ENCODE data around the gene NT5C. TPM values are rescaled to one million over a fixed set of nuclear protein-coding genes. Genes with fewer than 3 reads are reported as not detected.

The NT5C gene
- total RNA-seq, 4 donors from 2014 or later = 30.2 to 60.0 (median 44.9) TPM

DNA sequence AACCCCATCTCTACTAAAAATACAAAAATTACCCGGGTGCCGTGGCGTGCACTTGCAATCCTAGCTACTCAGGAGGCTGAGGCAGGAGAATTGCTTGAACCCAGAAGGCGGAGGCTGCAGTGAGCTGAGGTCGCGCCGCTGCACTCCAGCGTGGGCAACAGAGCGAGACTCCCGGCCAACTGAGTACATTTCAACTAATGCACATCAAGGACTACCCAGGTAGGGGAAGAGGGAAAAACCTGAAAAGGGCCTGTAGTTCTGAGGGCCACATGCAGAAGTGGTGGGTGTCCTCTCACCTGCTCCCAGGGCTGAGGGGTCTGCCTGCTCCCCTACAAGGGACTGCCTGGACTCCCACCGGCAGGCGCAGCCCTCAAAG lies 44.4 kb downstream of the NT5C start:
- TF ChIP-seq, protein P1, sequence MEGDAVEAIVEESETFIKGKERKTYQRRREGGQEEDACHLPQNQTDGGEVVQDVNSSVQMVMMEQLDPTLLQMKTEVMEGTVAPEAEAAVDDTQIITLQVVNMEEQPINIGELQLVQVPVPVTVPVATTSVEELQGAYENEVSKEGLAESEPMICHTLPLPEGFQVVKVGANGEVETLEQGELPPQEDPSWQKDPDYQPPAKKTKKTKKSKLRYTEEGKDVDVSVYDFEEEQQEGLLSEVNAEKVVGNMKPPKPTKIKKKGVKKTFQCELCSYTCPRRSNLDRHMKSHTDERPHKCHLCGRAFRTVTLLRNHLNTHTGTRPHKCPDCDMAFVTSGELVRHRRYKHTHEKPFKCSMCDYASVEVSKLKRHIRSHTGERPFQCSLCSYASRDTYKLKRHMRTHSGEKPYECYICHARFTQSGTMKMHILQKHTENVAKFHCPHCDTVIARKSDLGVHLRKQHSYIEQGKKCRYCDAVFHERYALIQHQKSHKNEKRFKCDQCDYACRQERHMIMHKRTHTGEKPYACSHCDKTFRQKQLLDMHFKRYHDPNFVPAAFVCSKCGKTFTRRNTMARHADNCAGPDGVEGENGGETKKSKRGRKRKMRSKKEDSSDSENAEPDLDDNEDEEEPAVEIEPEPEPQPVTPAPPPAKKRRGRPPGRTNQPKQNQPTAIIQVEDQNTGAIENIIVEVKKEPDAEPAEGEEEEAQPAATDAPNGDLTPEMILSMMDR (IDR thresholded peaks at IDR 0.05) = no peak
- TF ChIP-seq POLR2A (IDR thresholded peaks at IDR 0.05) = no peak
- intact Hi-C loops (cut with DNase I; ENCODE audit: low total_unique reads) = no loop called here
- H3K4me1 ChIP-seq = peaks cover 0 to 7% of the 10 kb centered on the region in 2 donors
- DNase-seq = no peak
- peak overlapping the region; percentile 42 to 51 for H3K4me3 ChIP-seq
- H3K27me3 ChIP-seq = no peaks in the 10 kb centered on the region
- H3K36me3 ChIP-seq = no peaks in the 10 kb centered on the region
- peak overlapping the region; percentile 79 to 91 for H3K27ac ChIP-seq
- H3K9me3 ChIP-seq = no peaks in the 10 kb centered on the region

DNA sequence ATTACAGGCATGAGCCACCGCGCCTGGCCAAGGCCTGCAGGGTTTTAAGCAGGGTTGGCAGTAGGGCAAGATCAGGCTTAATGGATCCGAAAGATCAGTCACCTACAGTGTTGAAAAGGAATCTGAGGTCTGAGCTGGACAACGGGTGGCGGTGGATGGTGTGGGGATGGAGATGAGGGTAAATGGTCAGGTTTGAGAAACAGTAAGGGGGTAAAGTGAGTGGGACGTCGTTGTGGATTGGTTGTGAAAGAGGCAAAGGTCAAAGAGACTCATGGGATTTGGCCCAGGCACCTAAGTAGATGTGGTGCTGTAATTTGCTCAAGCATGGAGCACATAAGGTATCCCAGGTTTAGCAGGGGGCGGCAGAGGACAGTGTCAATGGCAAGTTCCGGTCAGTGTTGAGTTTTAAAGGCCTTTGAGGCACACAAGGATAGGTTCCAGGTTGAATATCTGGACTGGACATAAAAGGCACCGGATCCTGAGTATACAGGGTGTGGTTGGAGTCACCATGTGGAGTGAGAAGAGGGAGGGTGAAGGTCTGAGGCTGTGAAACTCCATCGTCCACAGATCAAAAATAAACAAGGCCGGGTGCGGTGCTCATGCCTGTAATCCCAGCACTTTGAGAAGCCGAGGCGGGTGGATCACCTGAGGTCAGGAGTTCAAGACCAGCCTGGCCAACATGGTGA lies 44.9 kb downstream of the NT5C start:
- no peaks in the 10 kb centered on the region for H3K9me3 ChIP-seq
- no peak overlapping the region for H3K4me3 ChIP-seq
- DNase-seq = no peak
- no peaks in the 10 kb centered on the region for H3K36me3 ChIP-seq
- peak overlapping the region in 1 of 2 donors; percentile 91 for H3K27ac ChIP-seq
- no peaks in the 10 kb centered on the region for H3K27me3 ChIP-seq
- TF ChIP-seq POLR2A (IDR thresholded peaks at IDR 0.05) = no peak
- TF ChIP-seq, protein P1 (IDR thresholded peaks at IDR 0.05) = no peak
- H3K4me1 ChIP-seq = peaks cover 0 to 7% of the 10 kb centered on the region in 2 donors
- intact Hi-C loops (cut with DNase I; ENCODE audit: low total_unique reads) = no loop called here

DNA sequence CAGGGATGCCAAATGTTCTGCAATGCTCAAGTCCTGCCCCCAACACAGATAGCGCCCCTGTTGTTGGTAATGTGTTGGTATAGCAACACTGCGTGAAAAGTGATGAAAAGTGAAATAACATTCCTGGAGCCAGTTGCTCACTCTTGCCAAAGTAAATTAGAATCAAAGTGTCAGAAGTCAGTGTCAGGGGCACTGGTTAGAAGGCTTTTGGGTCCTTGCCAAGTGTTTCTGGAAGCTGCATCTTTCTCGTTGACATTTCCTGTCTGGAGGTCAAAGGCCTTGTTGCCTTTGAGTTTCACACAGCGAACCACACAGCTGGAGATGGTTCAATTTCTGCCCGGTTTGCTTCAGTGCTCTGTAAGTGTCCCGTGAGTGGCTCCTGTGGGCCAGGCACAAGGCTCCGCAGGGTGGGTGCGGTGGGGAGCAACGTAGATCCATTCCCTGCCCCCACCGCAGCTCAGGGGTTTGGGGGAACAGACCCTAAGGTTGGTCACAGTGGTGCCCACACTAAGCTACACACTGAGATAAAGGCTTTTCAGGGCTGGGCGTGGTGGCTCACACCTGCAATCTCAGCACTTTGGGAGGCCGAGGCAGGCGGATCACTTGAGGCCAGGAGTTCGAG lies 47.4 kb downstream of the NT5C start:
- Histone ChIP-seq H3K4me3 (no peak overlapping the region), H3K9me3 (no peaks in the 10 kb centered on the region), H3K4me1 (peaks cover 0 to 7% of the 10 kb centered on the region in 2 donors), H3K27me3 (no peaks in the 10 kb centered on the region), H3K27ac (no peak overlapping the region), H3K36me3 (no peaks in the 10 kb centered on the region)
- intact Hi-C loops (cut with DNase I; ENCODE audit: low total_unique reads) = no loop called here
- no peak for DNase-seq
- TF ChIP-seq, protein P1 (IDR thresholded peaks at IDR 0.05) = no peak
- TF ChIP-seq POLR2A (IDR thresholded peaks at IDR 0.05) = no peak

DNA sequence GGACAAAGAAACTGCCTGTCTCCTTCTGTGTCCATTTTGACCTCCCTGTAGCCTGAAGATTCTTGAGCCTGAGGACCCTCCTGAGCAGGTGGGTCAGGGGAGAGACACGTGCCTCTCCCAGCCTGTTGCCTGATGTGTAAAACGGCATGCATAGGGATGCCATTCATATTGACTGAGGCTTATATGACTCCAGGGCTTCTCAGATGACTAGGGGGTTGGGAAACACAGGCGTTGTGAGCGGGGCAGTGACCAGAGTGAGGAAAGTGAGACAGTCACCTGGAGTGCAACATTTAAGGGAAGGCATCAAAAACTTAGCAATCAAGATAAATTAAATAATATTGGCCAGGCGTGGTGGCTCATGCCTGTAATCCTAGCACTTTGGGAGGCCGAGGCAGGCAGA lies 48.9 kb downstream of the NT5C start:
- Histone ChIP-seq H3K9me3 (no peaks in the 10 kb centered on the region), H3K4me3 (no peak overlapping the region), H3K36me3 (no peaks in the 10 kb centered on the region), H3K27ac (no peak overlapping the region), H3K27me3 (no peaks in the 10 kb centered on the region), H3K4me1 (no peaks in the 10 kb centered on the region)
- TF ChIP-seq, protein P1 (IDR thresholded peaks at IDR 0.05) = no peak
- TF ChIP-seq POLR2A (IDR thresholded peaks at IDR 0.05) = no peak
- intact Hi-C loops (cut with DNase I; ENCODE audit: low total_unique reads) = no loop called here
- no peak for DNase-seq

Measured in uterus (tissue), 4 donors.